HG02798 (cell line): ENCODE results near the gene NRG2.

Experiments
- ATAC-seq: cut with Tn5 transposase; IDR thresholded peaks from one replicate; pipeline ENCODE4 v1.9.1; 2021; ENCODE audit warnings: mild to moderate bottlenecking; ENCODE audit not compliant: unreplicated experiment, poor library complexity

The NRG2 gene

GRCh38 chr5:139806726-139807646 lies 236.1 kb downstream of the NRG2 start:
- no peak for ATAC-seq

GRCh38 chr5:139806111-139806510 lies 237.0 kb downstream of the NRG2 start:
- no peak for ATAC-seq

DNA sequence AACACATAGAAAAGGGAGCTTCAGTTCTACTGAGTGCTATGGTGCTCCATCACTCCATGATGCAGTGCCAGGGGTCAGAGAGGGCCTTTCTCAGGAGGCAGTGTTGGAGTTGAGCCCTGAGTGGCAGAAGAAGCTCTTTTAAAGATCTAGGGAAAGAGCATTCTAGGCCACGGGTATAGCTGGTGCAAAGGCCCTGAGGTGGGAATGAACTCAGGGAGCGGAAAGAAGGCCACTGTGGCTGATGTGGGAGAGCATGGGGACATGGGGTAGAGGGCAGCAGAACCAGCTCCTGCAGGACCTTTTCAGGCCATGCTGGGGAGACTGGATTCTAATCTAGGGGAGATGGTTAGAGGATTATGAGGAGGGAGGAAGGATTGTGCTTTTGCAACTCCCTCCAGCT lies 237.6 kb downstream of the NRG2 start:
- no peak for ATAC-seq

- ATAC-seq, result no peak
Observed at GRCh38 chr5:139804800-139805397, 238.2 kb downstream of the NRG2 start.

DNA sequence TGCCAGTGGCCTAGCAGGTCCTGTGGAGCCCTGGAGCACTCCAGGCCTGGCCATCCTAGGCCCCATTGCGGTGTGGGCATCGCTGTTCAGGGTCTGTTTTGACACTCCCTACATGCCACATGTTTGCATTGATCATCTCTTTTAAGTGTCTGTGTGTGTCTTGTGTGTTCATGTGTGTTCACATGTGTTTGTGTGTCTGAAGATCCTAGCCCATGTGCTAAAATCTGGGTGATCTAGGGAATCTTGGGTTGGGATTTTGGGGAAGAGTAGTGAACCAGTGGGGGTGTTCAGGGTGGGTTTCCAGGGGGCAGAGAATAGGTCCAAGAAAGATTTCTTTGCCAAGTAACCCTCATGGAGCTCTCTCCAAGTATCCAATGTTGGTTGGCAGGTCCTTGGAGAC lies 239.1 kb downstream of the NRG2 start:
- ATAC-seq, result no peak

- ATAC-seq, result no peak
Observed at GRCh38 chr5:139799359-139799758, 243.7 kb downstream of the NRG2 start.

DNA sequence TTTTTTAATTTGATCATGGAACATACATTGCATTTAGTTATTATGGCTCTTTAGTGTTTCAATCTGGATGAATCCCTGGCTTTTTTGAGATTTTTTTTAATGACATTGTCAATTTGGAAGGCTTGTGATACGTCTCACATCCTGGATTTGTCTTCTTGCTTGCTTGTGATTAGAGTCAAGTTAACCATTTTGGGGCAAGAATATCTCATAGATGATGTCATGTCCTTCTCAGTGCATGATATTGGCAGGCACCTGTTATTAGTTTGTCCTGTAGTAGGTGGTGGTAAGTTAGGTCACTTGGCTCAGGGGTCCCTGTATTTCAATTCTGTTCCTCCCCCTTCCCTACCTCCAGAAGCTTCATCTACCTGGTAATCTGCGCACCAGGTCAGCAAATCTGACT lies 244.2 kb downstream of the NRG2 start:
- no peak for ATAC-seq

DNA sequence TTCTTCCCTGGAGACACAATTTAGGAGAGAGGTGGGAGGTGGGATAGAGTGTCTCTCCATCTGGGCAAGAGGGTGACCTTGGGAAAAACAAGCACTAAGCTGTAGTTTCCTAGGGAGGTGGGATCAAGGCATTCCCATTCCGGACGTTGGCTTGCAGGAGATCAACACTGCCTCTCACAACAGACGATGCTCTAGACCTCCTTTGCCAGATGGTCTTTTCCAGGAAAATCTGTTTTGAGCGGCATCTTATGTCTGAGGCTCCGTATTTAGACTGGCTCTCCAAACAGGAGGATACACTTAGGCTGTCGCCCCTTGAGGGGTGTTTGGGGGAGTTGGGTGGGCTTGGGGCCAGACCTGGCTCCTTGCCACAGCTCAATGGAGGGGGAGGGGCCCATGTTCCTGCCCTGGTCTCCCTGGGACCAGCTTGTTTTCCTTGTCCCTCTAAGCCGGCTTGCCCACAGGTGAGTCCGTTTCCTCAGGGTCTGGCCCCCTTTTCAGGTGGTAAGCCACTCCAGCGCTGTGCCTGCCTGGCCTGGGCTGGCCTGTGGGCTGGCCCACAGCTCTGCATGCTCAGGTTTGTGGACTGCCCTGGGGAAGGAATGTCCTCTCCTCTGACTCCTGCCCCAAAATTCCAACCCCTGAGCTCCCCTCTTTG lies 245.1 kb downstream of the NRG2 start:
- ATAC-seq, result no peak

GRCh38 chr5:139797335-139797734 lies 245.8 kb downstream of the NRG2 start:
- no peak for ATAC-seq
